H1 (cell line): ENCODE results near the gene PDP2. TPM values are rescaled to one million over a fixed set of nuclear protein-coding genes. Genes with fewer than 3 reads are reported as not detected.

Experiments
- CTCF ChIA-PET: fragments of 300-600 bp; sonication (Branson Sonifier 250); formaldehyde crosslinking; loops from one replicate; lab custom pipeline; 2021; ENCODE audit not compliant: partially characterized antibody; lab: Charles Lee
- POLR2A ChIA-PET: fragments of 300-600 bp; sonication (Branson Sonifier 250); formaldehyde crosslinking; loops from one replicate; lab custom pipeline; 2021; ENCODE audit warnings: inconsistent platforms; ENCODE audit not compliant: partially characterized antibody; lab: Charles Lee
- DNase-seq, 2 experiments: peaks; one replicate each; pipeline versions ENCODE4 v3.0.0 to v3.0.0-alpha.2; 2010 to 2022; ENCODE audit warnings: low spot score in 2 of 2, low read depth in 1 of 2, mixed read lengths in 1 of 2
- FAIRE-seq: peaks from 2 replicates; lab custom pipeline; 2011; peaks lifted over from hg19 to GRCh38; lab: Jason Lieb, UNC
- H2AFZ ChIP-seq: 2 replicates; pipeline ENCODE4 v1.8.1; 2012; ENCODE audit warnings: low read length, inconsistent platforms
- H2AK5ac ChIP-seq: 2 replicates; pipeline ENCODE4 v1.6.1; 2013; ENCODE audit warnings: low read depth, low read length
- H2BK120ac ChIP-seq: replicated peaks from 2 replicates; pipeline ENCODE3; 2013; ENCODE audit warnings: low read depth, low read length, inconsistent platforms
- H2BK12ac ChIP-seq: 2 replicates; pipeline ENCODE4 v1.6.1; 2013; ENCODE audit warnings: low read depth, low read length
- H2BK15ac ChIP-seq: 2 replicates; pipeline ENCODE4 v1.6.1; 2013; ENCODE audit warnings: low read length
- H2BK20ac ChIP-seq: 2 replicates; pipeline ENCODE4 v1.6.1; 2013; ENCODE audit warnings: low read length
- H2BK5ac ChIP-seq: 2 replicates; pipeline ENCODE4 v1.6.1; 2013; ENCODE audit warnings: low read depth, low read length
- H3K14ac ChIP-seq: 2 replicates; pipeline ENCODE4 v1.6.1; 2013; ENCODE audit warnings: inconsistent platforms; ENCODE audit not compliant: insufficient read length
- H3K18ac ChIP-seq: 2 replicates; pipeline ENCODE4 v1.6.1; 2013; ENCODE audit warnings: low read length; ENCODE audit errors: extremely low read depth
- H3K23ac ChIP-seq: 2 replicates; pipeline ENCODE4 v1.6.1; 2013; ENCODE audit warnings: inconsistent platforms; ENCODE audit not compliant: insufficient read length
- H3K23me2 ChIP-seq: 2 replicates; pipeline ENCODE4 v1.6.1; 2013; ENCODE audit warnings: low read depth, low read length
- H3K27ac ChIP-seq: 2 replicates; pipeline ENCODE4 v1.6.1; 2011; ENCODE audit warnings: low read depth, low read length, inconsistent platforms
- H3K27me3 ChIP-seq, 4 experiments: replicated peaks in 1 of 4; 1 replicate in 1 of 4; 2 replicates in 3 of 4; pipeline versions ENCODE4 v1.6.1 to v1.8.1; 2011 to 2013; ENCODE audit warnings: low read length in 3 of 4, mild to moderate bottlenecking in 3 of 4, inconsistent platforms in 2 of 4, mixed read lengths in 2 of 4, moderate library complexity in 1 of 4; ENCODE audit not compliant: control insufficient read depth in 3 of 4, insufficient read depth in 3 of 4; ENCODE audit errors: extremely low read depth in 1 of 4
- H3K36me3 ChIP-seq, 4 experiments: 2 replicates each; pipeline versions ENCODE4 v1.6.1 to v1.8.1; 2011 to 2013; ENCODE audit warnings: mild to moderate bottlenecking in 4 of 4, low read length in 3 of 4, moderate library complexity in 2 of 4, control low read depth in 1 of 4, inconsistent platforms in 1 of 4; ENCODE audit not compliant: insufficient read depth in 4 of 4, control insufficient read depth in 2 of 4
- H3K4ac ChIP-seq: replicated peaks from 2 replicates; pipeline ENCODE3; 2013; ENCODE audit warnings: low read length, low read depth, mixed read lengths, inconsistent platforms; ENCODE audit not compliant: insufficient read length
- H3K4me1 ChIP-seq, 4 experiments: replicated peaks in 1 of 4; 1 replicate in 1 of 4; 2 replicates in 3 of 4; pipeline versions ENCODE4 v1.6.1 to v1.8.1; 2011 to 2013; ENCODE audit warnings: low read length in 3 of 4, inconsistent platforms in 2 of 4, mixed read lengths in 1 of 4; ENCODE audit not compliant: insufficient read depth in 4 of 4, control insufficient read depth in 3 of 4
- H3K4me2 ChIP-seq, 2 experiments: 2 replicates each; pipeline versions ENCODE4 v1.6.1 to v1.8.1; 2011 to 2013; ENCODE audit warnings: low read depth in 2 of 2, low read length in 2 of 2, control low read depth in 1 of 2, inconsistent platforms in 1 of 2, mild to moderate bottlenecking in 1 of 2; ENCODE audit not compliant: insufficient read depth in 1 of 2
- H3K4me3 ChIP-seq, 4 experiments: fragments of 200-600, 300-600 bp in 1 of 4; sonication (generic), shearing (Covaris generic), sonication (Bioruptor Twin) in 1 of 4; 2 replicates each; pipeline versions ENCODE4 v1.5.1 to v1.8.1; 2011 to 2016; ENCODE audit warnings: low read length in 4 of 4, low read depth in 3 of 4, control low read depth in 2 of 4, inconsistent platforms in 2 of 4, mild to moderate bottlenecking in 2 of 4, mixed read lengths in 1 of 4, moderate library complexity in 1 of 4; ENCODE audit not compliant: insufficient read depth in 2 of 4; ENCODE audit errors: extremely low read depth in 1 of 4
- H3K56ac ChIP-seq: replicated peaks from 2 replicates; pipeline ENCODE3; 2013; ENCODE audit warnings: low read depth, mild to moderate bottlenecking, mixed read lengths, low read length, inconsistent platforms; ENCODE audit not compliant: insufficient read length
- H3K79me1 ChIP-seq: 2 replicates; pipeline ENCODE4 v1.6.1; 2013; ENCODE audit warnings: low read depth, low read length, control low read depth
- H3K79me2 ChIP-seq, 2 experiments: 2 replicates each; pipeline versions ENCODE4 v1.6.1 to v1.8.1; 2012 to 2013; ENCODE audit warnings: low read length in 2 of 2, mild to moderate bottlenecking in 2 of 2, inconsistent platforms in 1 of 2; ENCODE audit not compliant: insufficient read depth in 2 of 2, control insufficient read depth in 1 of 2
- H3K9ac ChIP-seq, 4 experiments: replicated peaks in 1 of 4; 1 replicate in 1 of 4; 2 replicates in 3 of 4; pipeline versions ENCODE4 v1.6.1 to v1.8.1; 2011 to 2013; ENCODE audit warnings: low read depth in 3 of 4, low read length in 3 of 4, control low read depth in 2 of 4, mild to moderate bottlenecking in 2 of 4, moderate library complexity in 2 of 4, inconsistent platforms in 1 of 4; ENCODE audit errors: extremely low read depth in 1 of 4
- H3K9me3 ChIP-seq, 2 experiments: 2 replicates each; pipeline versions ENCODE4 v1.6.1 to v1.8.1; 2012 to 2013; ENCODE audit warnings: mild to moderate bottlenecking in 2 of 2, moderate library complexity in 2 of 2, control low read depth in 1 of 2, inconsistent platforms in 1 of 2, low read depth in 1 of 2, low read length in 1 of 2, mixed read lengths in 1 of 2; ENCODE audit not compliant: insufficient read depth in 2 of 2
- H4K20me1 ChIP-seq, 2 experiments: replicated peaks in 1 of 2; 2 replicates each; pipeline versions ENCODE3 to v1.8.1; 2011 to 2013; ENCODE audit warnings: inconsistent platforms in 2 of 2, low read length in 2 of 2, mild to moderate bottlenecking in 1 of 2; ENCODE audit not compliant: insufficient read depth in 2 of 2, control insufficient read depth in 1 of 2
- H4K5ac ChIP-seq: 2 replicates; pipeline ENCODE4 v1.6.1; 2013; ENCODE audit warnings: low read length, low read depth, mixed read lengths, inconsistent platforms; ENCODE audit not compliant: insufficient read length
- H4K8ac ChIP-seq: 2 replicates; pipeline ENCODE4 v1.8.0; 2013; ENCODE audit warnings: mild to moderate bottlenecking, moderate library complexity, low read length, inconsistent platforms; ENCODE audit not compliant: insufficient read depth; ENCODE audit errors: extremely low read depth
- H4K91ac ChIP-seq: replicated peaks from 2 replicates; pipeline ENCODE3; 2013; ENCODE audit warnings: low read length, mixed read lengths, inconsistent platforms; ENCODE audit not compliant: insufficient read length
- JUND ChIP-seq: IDR thresholded peaks from 2 replicates; pipeline ENCODE4 v1.6.1; 2011; ENCODE audit warnings: mild to moderate bottlenecking, improper control_type of control experiment, low read length
- SIRT6 ChIP-seq: IDR thresholded peaks from one replicate; pipeline ENCODE4 v1.7.1; 2012; ENCODE audit warnings: low read length, inconsistent platforms
- TAF7 ChIP-seq: optimal IDR thresholded peaks from 2 replicates; pipeline ENCODE3; 2011; ENCODE audit warnings: low read depth, mild to moderate bottlenecking, inconsistent platforms, low read length, moderate library complexity, borderline replicate concordance
- TBP ChIP-seq: IDR thresholded peaks from 2 replicates; pipeline ENCODE4 v1.6.1; 2011; ENCODE audit warnings: low read depth, low read length, improper control_type of control experiment
- ZNF274 ChIP-seq: IDR thresholded peaks from 2 replicates; pipeline ENCODE4 v1.7.0; 2012; ENCODE audit warnings: low read length, borderline replicate concordance; ENCODE audit errors: extremely low read depth
- WGBS, 2 experiments: shearing (Covaris generic) in 1 of 2; methylation state at CpG; one replicate each; pipeline versions ENCODE4 v1.1.6 to v1.1.7; 2013 to 2015; ENCODE audit warnings: low lambda C conversion rate in 2 of 2, mixed read lengths in 2 of 2, inconsistent platforms in 1 of 2, low coverage in 1 of 2, missing lambda C conversion rate in 1 of 2; ENCODE audit not compliant: insufficient replicate concordance in 2 of 2, insufficient coverage in 1 of 2, insufficient read length in 1 of 2; ENCODE audit errors: extremely low coverage in 1 of 2, missing lambda C conversion rate in 1 of 2; 5-methylcytosine and 5-hydroxymethylcytosine counted together
- polyA plus RNA-seq, 7 experiments: library from polyadenylated mRNA; depleted of rRNA in 3 of 7; stranded (reverse) in 5 of 7; unstranded in 2 of 7; fragments of >200 nt in 5 of 7; fragments of 200-250 nt in 2 of 7; gene quantifications; 1 replicate in 5 of 7; 2 replicates in 1 of 7; 4 replicates in 1 of 7; pipeline versions ENCODE4 v1.2.1 to v1.2.3, GENCODE V29; 2011 to 2013; ENCODE audit warnings: missing spikeins in 2 of 7, mixed read lengths in 2 of 7
- total RNA-seq: library from RNA; stranded (reverse); fragmentation: NEBNext Ultra II Directional; extraction: Animal tissue kit (Norgen Biotek cat#: 25700); gene quantifications from 2 replicates; pipeline ENCODE4 v1.2.1, GENCODE V29; 2021
- TF ChIP-seq, protein P1 (sequence below): IDR thresholded peaks from 2 replicates; pipeline ENCODE4 v1.6.1; 2012; ENCODE audit warnings: inconsistent platforms

Gene PDP2
- total and polyA plus RNA-seq, 2 of the 8 experiments (the other 6 are each of a cell fraction or from before 2014, with no cell fraction given): 11.7 to 36.5 TPM

DNA sequence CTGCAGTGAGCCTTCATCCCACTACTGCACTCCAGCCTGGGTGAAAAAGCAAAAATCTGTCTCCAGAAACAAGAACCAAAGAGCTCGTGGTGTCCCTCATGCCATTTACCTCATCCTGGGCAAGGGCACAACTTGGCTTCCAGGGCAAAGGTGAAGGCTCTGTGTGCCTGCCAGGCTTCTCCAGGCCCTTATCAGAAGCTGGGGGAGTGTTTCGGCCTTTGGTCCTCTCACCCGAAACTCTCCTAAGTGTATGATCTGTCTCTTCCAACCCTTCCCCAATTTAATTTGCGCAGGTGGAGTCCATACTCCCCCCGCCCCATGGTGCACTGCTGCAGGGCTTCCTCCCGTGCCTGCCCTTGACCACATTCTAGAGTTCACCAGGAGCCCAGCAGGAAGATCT lies 56.1 kb downstream of the PDP2 start:
- POLR2A ChIA-PET: interaction anchor here (0.6 to 1.6 kb wide), 3 partner anchors 9 to 54 kb away, joined by 3 read pairs; no protein-coding TSS in a partner anchor
- Histone ChIP-seq H3K4me3 (no peak overlapping the region), H3K4ac (no peak overlapping the region), H2BK5ac (no peak overlapping the region), H4K20me1 (peaks cover 2 to 9% of the 10 kb centered on the region in 2 experiments), H3K18ac (no peak overlapping the region), H3K36me3 (peaks cover 2 to 8% (median 4%) of the 10 kb centered on the region in 4 experiments; a peak in 5 of 8 replicates), H3K9me3 (no peaks in the 10 kb centered on the region), H3K79me1 (peaks cover 2% of the 10 kb centered on the region; the same call in 1 of the 2 replicates), H3K14ac (no peak overlapping the region), H3K23me2 (peaks cover 15% of the 10 kb centered on the region; the same call in 1 of the 2 replicates), H4K91ac (no peak overlapping the region), H2BK120ac (no peak overlapping the region), H4K8ac (no peak overlapping the region), H3K23ac (no peak overlapping the region), H2BK20ac (no peak overlapping the region), H3K4me1 (peaks cover 0 to 9% (median 5%) of the 10 kb centered on the region in 4 experiments; a peak in 4 of 7 replicates), H2BK12ac (no peak overlapping the region), H3K27me3 (peaks cover 0 to 9% (median 6%) of the 10 kb centered on the region in 4 experiments; a peak in 4 of 7 replicates), H3K9ac (no peak overlapping the region), H3K56ac (no peak overlapping the region), H4K5ac (no peak overlapping the region), H3K27ac (no peak overlapping the region), H3K79me2 (no peaks in the 10 kb centered on the region; a peak in 1 of 4 replicates), H2AFZ (no peak overlapping the region), H2BK15ac (no peak overlapping the region), H2AK5ac (no peak overlapping the region), H3K4me2 (no peak overlapping the region; a peak in 1 of 4 replicates)
- no peak for TF ChIP-seq TBP
- TF ChIP-seq, protein P1, sequence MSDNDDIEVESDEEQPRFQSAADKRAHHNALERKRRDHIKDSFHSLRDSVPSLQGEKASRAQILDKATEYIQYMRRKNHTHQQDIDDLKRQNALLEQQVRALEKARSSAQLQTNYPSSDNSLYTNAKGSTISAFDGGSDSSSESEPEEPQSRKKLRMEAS: no peak
- no peak for TF ChIP-seq TAF7
- TF ChIP-seq ZNF274: no peak
- TF ChIP-seq SIRT6: no peak
- no peak for TF ChIP-seq JUND
- CTCF ChIA-PET: interaction anchor here (1.0 to 3.2 kb wide), 3 partner anchors 9 to 44 kb away, joined by 3 to 10 read pairs (median 3); no protein-coding TSS in a partner anchor
- WGBS, 2 experiments: 98% methylated on average over 5 of the region's 6 CpGs; no CpG with 5 or more reads in 1 of the 2 experiments
- FAIRE-seq (no peak), DNase-seq (no peak)
